ENCODE data around the gene CARS1. TPM values are rescaled to one million over a fixed set of nuclear protein-coding genes. Genes with fewer than 3 reads are reported as not detected.

Gene CARS1
- total RNA-seq, 1 experiment from 2014 or later: 67.6 TPM

- BruUV-seq (replicated peaks): no TSS peak
- H3K27ac Mint-ChIP-seq (ENCODE audit: unreplicated experiment): no peak overlapping the region
These were observed 54.8 kb downstream of the CARS1 start for GRCh38 chr11:3002351-3002861.

DNA sequence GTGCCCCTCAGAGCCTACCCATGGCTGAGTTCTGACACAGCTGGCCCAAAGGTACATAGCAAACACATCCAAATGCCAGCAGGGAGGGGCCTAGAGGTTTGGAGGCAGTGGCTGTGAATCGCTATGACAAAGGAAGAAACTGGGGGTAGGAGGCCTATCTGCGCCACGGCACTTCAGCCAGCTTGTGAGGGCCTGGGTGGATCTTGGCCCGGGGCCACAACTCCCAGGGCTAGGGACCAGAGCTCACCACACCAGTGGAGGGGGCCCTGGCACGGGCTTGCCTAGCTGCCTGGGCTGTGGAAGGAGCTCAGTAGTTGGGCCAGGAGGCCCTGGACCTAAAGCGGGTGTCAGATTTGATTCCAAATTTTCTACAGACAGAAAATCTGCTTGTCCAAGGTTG is 55.7 kb downstream of the CARS1 start:
- H3K27ac Mint-ChIP-seq (ENCODE audit: unreplicated experiment): peak overlapping the region; percentile 24
- CTCF ChIA-PET: interaction anchor here (0.9 kb wide), 1 partner anchor 26 kb away, joined by 3 read pairs; no protein-coding TSS in a partner anchor
- H3K4me1 Mint-ChIP-seq (ENCODE audit: low read depth, unreplicated experiment): peaks cover 41% of the 10 kb centered on the region
- no TSS peak for BruUV-seq (replicated peaks)
- TF ChIP-seq, protein P1, sequence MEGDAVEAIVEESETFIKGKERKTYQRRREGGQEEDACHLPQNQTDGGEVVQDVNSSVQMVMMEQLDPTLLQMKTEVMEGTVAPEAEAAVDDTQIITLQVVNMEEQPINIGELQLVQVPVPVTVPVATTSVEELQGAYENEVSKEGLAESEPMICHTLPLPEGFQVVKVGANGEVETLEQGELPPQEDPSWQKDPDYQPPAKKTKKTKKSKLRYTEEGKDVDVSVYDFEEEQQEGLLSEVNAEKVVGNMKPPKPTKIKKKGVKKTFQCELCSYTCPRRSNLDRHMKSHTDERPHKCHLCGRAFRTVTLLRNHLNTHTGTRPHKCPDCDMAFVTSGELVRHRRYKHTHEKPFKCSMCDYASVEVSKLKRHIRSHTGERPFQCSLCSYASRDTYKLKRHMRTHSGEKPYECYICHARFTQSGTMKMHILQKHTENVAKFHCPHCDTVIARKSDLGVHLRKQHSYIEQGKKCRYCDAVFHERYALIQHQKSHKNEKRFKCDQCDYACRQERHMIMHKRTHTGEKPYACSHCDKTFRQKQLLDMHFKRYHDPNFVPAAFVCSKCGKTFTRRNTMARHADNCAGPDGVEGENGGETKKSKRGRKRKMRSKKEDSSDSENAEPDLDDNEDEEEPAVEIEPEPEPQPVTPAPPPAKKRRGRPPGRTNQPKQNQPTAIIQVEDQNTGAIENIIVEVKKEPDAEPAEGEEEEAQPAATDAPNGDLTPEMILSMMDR (IDR thresholded peaks at IDR 0.05; ENCODE audit: unreplicated experiment): no peak
- no peaks in the 10 kb centered on the region for H3K9me3 Mint-ChIP-seq (ENCODE audit: low read depth, unreplicated experiment)
- intact Hi-C loops (cut with micrococcal nuclease; ENCODE audit: unreplicated experiment): no loop called here
- H3K4me3 Mint-ChIP-seq (ENCODE audit: low read depth, unreplicated experiment): no peak overlapping the region
- no peak for DNase-seq
- no peaks in the 10 kb centered on the region for H3K27me3 Mint-ChIP-seq (ENCODE audit: unreplicated experiment)
- H3K36me3 Mint-ChIP-seq (ENCODE audit: insufficient read depth, unreplicated experiment): peaks cover 58% of the 10 kb centered on the region

More at GRCh38 chr11:3002351-3002861, 54.8 kb downstream of the CARS1 start:
- DNase-seq: no peak
- no peaks in the 10 kb centered on the region for H3K9me3 Mint-ChIP-seq (ENCODE audit: low read depth, unreplicated experiment)
- TF ChIP-seq, protein P1 (IDR thresholded peaks at IDR 0.05; ENCODE audit: unreplicated experiment): no peak
- CTCF ChIA-PET: no interaction called here
- peaks cover 55% of the 10 kb centered on the region for H3K36me3 Mint-ChIP-seq (ENCODE audit: insufficient read depth, unreplicated experiment)
- no peak overlapping the region for H3K4me3 Mint-ChIP-seq (ENCODE audit: low read depth, unreplicated experiment)
- peaks cover 41% of the 10 kb centered on the region for H3K4me1 Mint-ChIP-seq (ENCODE audit: low read depth, unreplicated experiment)
- no peaks in the 10 kb centered on the region for H3K27me3 Mint-ChIP-seq (ENCODE audit: unreplicated experiment)
- intact Hi-C loops (cut with micrococcal nuclease; ENCODE audit: unreplicated experiment): no loop called here

GRCh38 chr11:3000032-3000961 is 56.9 kb downstream of the CARS1 start:
- Mint-ChIP-seq H3K9me3 (ENCODE audit: low read depth, unreplicated experiment) (no peaks in the 10 kb centered on the region), H3K36me3 (ENCODE audit: insufficient read depth, unreplicated experiment) (peaks cover 59% of the 10 kb centered on the region), H3K4me3 (ENCODE audit: low read depth, unreplicated experiment) (no peak overlapping the region), H3K4me1 (ENCODE audit: low read depth, unreplicated experiment) (peaks cover 41% of the 10 kb centered on the region), H3K27me3 (ENCODE audit: unreplicated experiment) (no peaks in the 10 kb centered on the region), H3K27ac (ENCODE audit: unreplicated experiment) (peak overlapping the region; percentile 70)
- TF ChIP-seq, protein P1 (IDR thresholded peaks at IDR 0.05; ENCODE audit: unreplicated experiment): no peak
- CTCF ChIA-PET: interaction anchor here (0.7 to 0.9 kb wide), 2 partner anchors 25 to 159 kb away, joined by 3 read pairs; no protein-coding TSS in a partner anchor
- no TSS peak for BruUV-seq (replicated peaks)
- peak; percentile 77 for DNase-seq
- intact Hi-C loops (cut with micrococcal nuclease; ENCODE audit: unreplicated experiment): no loop called here

GRCh38 chr11:2999464-2999998 is 57.7 kb downstream of the CARS1 start:
- H3K4me1 Mint-ChIP-seq (ENCODE audit: low read depth, unreplicated experiment): peaks cover 39% of the 10 kb centered on the region
- no peak overlapping the region for H3K4me3 Mint-ChIP-seq (ENCODE audit: low read depth, unreplicated experiment)
- H3K27ac Mint-ChIP-seq (ENCODE audit: unreplicated experiment): no peak overlapping the region
- CTCF ChIA-PET: no interaction called here
- TF ChIP-seq, protein P1 (IDR thresholded peaks at IDR 0.05; ENCODE audit: unreplicated experiment): no peak
- no TSS peak for BruUV-seq (replicated peaks)
- no peaks in the 10 kb centered on the region for H3K27me3 Mint-ChIP-seq (ENCODE audit: unreplicated experiment)
- intact Hi-C loops (cut with micrococcal nuclease; ENCODE audit: unreplicated experiment): no loop called here
- peaks cover 54% of the 10 kb centered on the region for H3K36me3 Mint-ChIP-seq (ENCODE audit: insufficient read depth, unreplicated experiment)
- no peak for DNase-seq
- no peaks in the 10 kb centered on the region for H3K9me3 Mint-ChIP-seq (ENCODE audit: low read depth, unreplicated experiment)
